Measurements from ENCODE around the gene NLK.

NLK gene

DNA sequence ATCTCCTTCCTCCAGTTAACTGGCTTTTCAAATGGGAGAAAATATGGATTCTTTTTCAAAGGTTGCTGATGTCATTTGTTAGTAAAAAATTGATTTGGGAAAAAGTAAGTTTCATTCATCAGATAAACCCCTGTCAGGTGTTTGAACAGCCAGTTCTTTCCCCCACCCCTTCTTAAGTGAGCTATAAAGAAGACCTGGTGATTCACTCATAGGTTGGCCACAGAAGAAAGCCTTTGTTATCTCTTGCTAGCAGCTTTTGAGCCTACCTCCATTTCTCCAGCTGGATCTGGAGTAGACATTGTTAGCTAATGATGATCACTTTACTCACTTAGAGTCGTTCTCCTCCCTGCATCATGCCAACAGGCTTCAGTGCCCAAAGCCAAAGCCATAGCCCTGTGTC is 63.0 kb downstream of the NLK start:
- no peak for DNase-seq (ENCODE audit: insufficient read length, low spot score)
- FAIRE-seq: no peak

- FAIRE-seq (no peak), DNase-seq (ENCODE audit: insufficient read length, low spot score) (no peak)
These were observed 67.7 kb downstream of the NLK start for GRCh38 chr17:28110184-28110583.

GRCh38 chr17:28112181-28112580 is 69.7 kb downstream of the NLK start:
- FAIRE-seq (no peak), DNase-seq (ENCODE audit: insufficient read length, low spot score) (no peak)

DNA sequence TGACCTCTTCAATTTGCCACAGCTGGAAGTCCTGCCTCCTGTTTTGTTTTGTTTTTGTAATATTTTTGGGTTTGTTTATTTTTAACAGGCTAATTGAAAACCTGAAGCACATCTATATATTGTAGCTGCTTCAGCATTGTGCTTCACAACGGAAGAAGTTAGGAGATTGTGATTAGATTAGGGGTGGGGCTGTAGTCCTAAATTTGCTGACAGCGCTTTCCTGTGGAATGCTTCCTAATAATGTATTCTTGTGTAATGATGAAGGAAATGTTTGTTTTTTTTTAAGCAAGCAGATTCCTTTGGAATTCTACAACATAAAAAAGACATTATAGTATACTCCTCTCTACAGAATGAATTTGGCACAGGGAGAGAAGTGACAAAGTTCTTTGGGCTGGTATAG is 70.1 kb downstream of the NLK start:
- DNase-seq (ENCODE audit: insufficient read length, low spot score): no peak
- no peak for FAIRE-seq

- FAIRE-seq (no peak), DNase-seq (ENCODE audit: insufficient read length, low spot score) (no peak)
These were observed 70.8 kb downstream of the NLK start for GRCh38 chr17:28113269-28113668.

GRCh38 chr17:28115046-28115445 is 72.6 kb downstream of the NLK start:
- FAIRE-seq (no peak), DNase-seq (ENCODE audit: insufficient read length, low spot score) (no peak)

- DNase-seq (ENCODE audit: insufficient read length, low spot score): no peak
- no peak for FAIRE-seq
These were observed 74.8 kb downstream of the NLK start for GRCh38 chr17:28117304-28117703.

- FAIRE-seq: no peak
- DNase-seq (ENCODE audit: insufficient read length, low spot score): no peak
These were observed 75.9 kb downstream of the NLK start for GRCh38 chr17:28118362-28118761.

- no peak for FAIRE-seq
These were observed 76.6 kb downstream of the NLK start for GRCh38 chr17:28119046-28119445.

DNA sequence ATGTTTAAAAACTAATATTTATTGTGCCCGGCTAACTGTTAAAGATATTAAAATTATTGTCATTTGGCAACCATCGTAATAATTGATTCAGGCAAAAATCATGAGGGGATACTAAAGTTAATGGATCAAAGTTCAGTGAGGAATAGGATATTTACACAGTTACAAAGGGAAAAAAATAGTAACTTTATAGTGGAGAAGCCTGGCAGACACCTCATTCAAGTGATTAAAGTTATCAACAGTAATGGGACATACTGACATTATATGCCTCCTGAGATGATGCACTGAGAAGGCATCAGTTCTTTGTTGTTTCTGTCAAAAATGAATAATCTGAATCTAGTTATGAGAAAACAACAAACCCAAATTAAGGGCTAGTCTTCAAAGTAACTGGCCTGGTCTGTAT is 77.1 kb downstream of the NLK start:
- FAIRE-seq: peak; percentile 62

More at GRCh38 chr17:28119046-28119445, 76.6 kb downstream of the NLK start:
- no peak for DNase-seq (ENCODE audit: insufficient read length, low spot score)

GRCh38 chr17:28120766-28121165 is 78.3 kb downstream of the NLK start:
- DNase-seq (ENCODE audit: insufficient read length, low spot score): no peak
- FAIRE-seq: no peak

More for the DNA sequence above, 77.1 kb downstream of the NLK start:
- DNase-seq (ENCODE audit: insufficient read length, low spot score): no peak

DNA sequence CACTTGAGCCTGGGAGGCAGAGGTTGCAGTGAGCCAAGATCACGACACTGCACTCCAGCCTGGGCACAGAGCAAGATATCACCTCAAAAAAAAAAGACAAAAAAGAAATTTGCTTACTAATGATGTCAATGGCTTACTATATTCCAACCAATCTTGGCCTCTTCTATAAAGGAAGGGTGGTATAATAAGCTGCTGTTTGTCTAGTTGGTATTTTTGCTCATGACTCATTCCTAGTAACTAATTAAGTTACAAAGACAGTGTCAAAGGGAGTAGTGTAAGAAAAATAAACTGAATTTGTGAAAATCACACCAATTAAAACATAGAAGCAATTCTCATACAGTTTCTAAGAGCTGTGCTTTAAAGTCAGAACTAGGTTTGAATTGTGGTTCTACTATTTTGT is 82.5 kb downstream of the NLK start:
- FAIRE-seq: no peak
- DNase-seq (ENCODE audit: insufficient read length, low spot score): no peak

- no peak for FAIRE-seq
- no peak for DNase-seq (ENCODE audit: insufficient read length, low spot score)
These were observed 83.3 kb downstream of the NLK start for GRCh38 chr17:28125526-28126378.

DNA sequence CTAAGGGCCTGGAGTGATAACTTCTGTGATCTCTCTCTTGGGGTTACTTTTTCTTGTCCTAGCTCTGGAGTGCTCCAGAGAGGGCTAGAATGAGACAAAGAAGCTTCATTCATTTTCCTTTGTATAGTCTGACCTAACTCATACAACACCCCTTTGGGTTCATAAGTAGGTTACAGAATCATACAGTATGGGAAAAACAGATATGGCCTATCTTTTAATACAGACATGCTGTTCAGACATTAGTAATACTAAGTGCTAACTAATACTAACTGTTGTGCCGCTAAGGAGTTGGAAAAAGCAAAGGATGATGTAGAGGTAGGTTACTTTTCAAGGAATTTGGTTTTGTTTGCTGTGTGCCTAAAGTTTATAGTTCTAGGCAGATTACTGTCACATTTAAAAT is 84.7 kb downstream of the NLK start:
- FAIRE-seq: no peak
- DNase-seq (ENCODE audit: insufficient read length, low spot score): no peak

GRCh38 chr17:28128779-28129178 is 86.3 kb downstream of the NLK start:
- peak; percentile 57 for FAIRE-seq
- DNase-seq (ENCODE audit: insufficient read length, low spot score): no peak

DNA sequence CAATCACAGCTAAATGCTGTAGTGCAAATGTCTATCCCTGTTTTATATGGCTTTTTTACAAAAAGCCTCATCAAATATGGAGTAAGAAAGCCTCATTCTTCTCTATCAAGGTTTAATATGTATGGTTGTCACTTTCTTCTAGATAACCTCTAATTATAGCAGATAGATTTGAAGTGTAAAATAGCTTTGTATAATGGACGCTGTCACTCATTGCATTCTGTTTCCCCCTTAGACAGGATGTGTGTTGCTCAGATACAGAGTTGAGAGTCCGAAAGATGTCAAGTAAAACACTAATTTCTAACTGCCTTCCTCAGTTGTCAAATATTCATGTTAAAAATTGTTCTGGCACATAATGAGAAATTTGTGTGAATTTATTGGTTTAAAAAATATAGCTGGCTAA is 88.0 kb downstream of the NLK start:
- no peak for DNase-seq (ENCODE audit: insufficient read length, low spot score)

DNA sequence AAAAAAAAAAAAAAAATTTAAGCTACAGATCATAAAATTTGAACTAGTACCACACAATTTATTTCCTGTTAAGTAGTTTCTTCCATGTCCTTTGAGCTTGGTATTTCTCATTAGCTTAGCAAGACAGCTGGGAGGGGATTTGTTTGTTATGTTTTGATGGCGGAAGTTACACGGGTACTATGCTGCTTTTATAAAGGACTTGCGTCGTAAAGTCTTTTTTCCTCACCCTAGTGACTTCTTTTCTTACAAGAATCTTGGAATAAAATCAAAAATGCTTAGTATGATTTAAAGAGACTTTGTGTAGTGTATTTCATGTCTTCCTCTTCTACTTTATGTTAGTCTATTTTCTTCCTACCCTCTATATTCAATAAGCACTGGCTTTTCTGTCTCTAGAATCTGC is 89.1 kb downstream of the NLK start:
- no peak for DNase-seq (ENCODE audit: insufficient read length, low spot score)
- no peak for FAIRE-seq

More for the DNA sequence above, 88.0 kb downstream of the NLK start:
- no peak for FAIRE-seq

- peak; percentile 10 for DNase-seq (ENCODE audit: insufficient read length, low spot score)
These were observed 91.1 kb downstream of the NLK start for GRCh38 chr17:28133562-28133970.

GRCh38 chr17:28136923-28137322 is 94.4 kb downstream of the NLK start:
- DNase-seq (ENCODE audit: insufficient read length, low spot score) (no peak), FAIRE-seq (no peak)

More at GRCh38 chr17:28133562-28133970, 91.1 kb downstream of the NLK start:
- no peak for FAIRE-seq

- FAIRE-seq (no peak), DNase-seq (ENCODE audit: insufficient read length, low spot score) (no peak)
These were observed 97.3 kb downstream of the NLK start for GRCh38 chr17:28139822-28140221.

- no peak for FAIRE-seq
These were observed 98.8 kb downstream of the NLK start for GRCh38 chr17:28141313-28141712.

GRCh38 chr17:28141773-28142172 is 99.3 kb downstream of the NLK start:
- no peak for FAIRE-seq

More at GRCh38 chr17:28141313-28141712, 98.8 kb downstream of the NLK start:
- DNase-seq (ENCODE audit: insufficient read length, low spot score): no peak

DNA sequence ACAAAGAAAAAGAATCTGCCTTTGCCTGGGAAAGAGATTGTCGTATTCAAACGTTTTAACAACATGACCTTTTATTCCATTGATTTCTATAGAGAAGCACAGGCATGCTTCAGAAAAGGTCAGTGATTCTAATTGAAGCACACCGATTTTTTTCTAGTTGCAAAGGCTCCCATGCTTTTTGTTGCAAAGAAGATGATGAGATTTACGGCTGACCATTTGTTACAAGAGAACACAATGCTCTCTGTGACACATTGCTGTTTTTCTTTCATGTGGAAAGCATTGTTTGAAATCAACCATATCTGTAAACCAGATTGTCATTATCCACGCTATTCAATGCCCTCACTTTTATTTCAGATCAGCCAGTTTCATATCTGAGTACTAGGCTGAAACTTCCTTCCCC is 99.8 kb downstream of the NLK start:
- no peak for DNase-seq (ENCODE audit: insufficient read length, low spot score)
- FAIRE-seq: no peak

More at GRCh38 chr17:28141773-28142172, 99.3 kb downstream of the NLK start:
- no peak for DNase-seq (ENCODE audit: insufficient read length, low spot score)
